GM23338 (cell line): ENCODE measurements around the gene PMIS2.

Experiments used
- JUNB ChIP-seq: IDR thresholded peaks from one replicate; pipeline ENCODE4 v1.6.1; 2016; ENCODE audit warnings: antibody characterized with exemption; ENCODE audit not compliant: unreplicated experiment
- TF ChIP-seq, protein P1 (sequence below), 2 experiments: fragments of 200-600 bp in 1 of 2; sonication (generic) in 1 of 2; conservative IDR thresholded peaks; 2 replicates each; pipeline versions ENCODE4 v1.5.1 to v1.6.1; 2016 to 2017; ENCODE audit warnings: antibody characterized with exemption in 2 of 2, low read depth in 2 of 2, mild to moderate bottlenecking in 2 of 2, moderate library complexity in 1 of 2
- TF ChIP-seq, protein P2 (sequence below): IDR thresholded peaks from one replicate; pipeline ENCODE4 v1.6.1; 2018; ENCODE audit warnings: antibody characterized with exemption; ENCODE audit not compliant: unreplicated experiment
- TF ChIP-seq, protein P3 (sequence below): fragments of 250-450 bp; sonication (Bioruptor Pico); IDR thresholded peaks from 2 replicates; pipeline ENCODE4 v1.5.0; 2020; ENCODE audit warnings: mild to moderate bottlenecking, moderate library complexity

DNA sequence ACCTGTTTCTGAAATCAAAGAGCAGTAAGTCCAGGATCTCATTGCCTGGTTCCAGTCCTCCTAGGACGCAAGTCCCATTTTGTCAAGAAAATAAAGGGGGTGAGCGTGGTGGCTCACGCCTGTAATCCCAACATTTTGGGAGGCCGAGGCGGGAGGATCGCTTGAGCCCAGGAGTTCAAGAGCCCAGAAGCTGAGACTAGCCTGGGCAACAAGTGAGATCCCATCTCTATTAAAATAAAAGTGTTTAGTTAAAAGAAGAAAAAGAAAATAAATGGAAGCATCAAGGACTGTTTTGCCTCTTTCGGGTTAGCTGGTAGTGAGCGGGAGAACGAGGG is 26.2 kb downstream of the PMIS2 start:
- TF ChIP-seq, protein P1, sequence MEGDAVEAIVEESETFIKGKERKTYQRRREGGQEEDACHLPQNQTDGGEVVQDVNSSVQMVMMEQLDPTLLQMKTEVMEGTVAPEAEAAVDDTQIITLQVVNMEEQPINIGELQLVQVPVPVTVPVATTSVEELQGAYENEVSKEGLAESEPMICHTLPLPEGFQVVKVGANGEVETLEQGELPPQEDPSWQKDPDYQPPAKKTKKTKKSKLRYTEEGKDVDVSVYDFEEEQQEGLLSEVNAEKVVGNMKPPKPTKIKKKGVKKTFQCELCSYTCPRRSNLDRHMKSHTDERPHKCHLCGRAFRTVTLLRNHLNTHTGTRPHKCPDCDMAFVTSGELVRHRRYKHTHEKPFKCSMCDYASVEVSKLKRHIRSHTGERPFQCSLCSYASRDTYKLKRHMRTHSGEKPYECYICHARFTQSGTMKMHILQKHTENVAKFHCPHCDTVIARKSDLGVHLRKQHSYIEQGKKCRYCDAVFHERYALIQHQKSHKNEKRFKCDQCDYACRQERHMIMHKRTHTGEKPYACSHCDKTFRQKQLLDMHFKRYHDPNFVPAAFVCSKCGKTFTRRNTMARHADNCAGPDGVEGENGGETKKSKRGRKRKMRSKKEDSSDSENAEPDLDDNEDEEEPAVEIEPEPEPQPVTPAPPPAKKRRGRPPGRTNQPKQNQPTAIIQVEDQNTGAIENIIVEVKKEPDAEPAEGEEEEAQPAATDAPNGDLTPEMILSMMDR (conservative IDR thresholded peaks at IDR 0.05; ENCODE audit: low read depth in 2 of 2) = no peak
- TF ChIP-seq, protein P2, sequence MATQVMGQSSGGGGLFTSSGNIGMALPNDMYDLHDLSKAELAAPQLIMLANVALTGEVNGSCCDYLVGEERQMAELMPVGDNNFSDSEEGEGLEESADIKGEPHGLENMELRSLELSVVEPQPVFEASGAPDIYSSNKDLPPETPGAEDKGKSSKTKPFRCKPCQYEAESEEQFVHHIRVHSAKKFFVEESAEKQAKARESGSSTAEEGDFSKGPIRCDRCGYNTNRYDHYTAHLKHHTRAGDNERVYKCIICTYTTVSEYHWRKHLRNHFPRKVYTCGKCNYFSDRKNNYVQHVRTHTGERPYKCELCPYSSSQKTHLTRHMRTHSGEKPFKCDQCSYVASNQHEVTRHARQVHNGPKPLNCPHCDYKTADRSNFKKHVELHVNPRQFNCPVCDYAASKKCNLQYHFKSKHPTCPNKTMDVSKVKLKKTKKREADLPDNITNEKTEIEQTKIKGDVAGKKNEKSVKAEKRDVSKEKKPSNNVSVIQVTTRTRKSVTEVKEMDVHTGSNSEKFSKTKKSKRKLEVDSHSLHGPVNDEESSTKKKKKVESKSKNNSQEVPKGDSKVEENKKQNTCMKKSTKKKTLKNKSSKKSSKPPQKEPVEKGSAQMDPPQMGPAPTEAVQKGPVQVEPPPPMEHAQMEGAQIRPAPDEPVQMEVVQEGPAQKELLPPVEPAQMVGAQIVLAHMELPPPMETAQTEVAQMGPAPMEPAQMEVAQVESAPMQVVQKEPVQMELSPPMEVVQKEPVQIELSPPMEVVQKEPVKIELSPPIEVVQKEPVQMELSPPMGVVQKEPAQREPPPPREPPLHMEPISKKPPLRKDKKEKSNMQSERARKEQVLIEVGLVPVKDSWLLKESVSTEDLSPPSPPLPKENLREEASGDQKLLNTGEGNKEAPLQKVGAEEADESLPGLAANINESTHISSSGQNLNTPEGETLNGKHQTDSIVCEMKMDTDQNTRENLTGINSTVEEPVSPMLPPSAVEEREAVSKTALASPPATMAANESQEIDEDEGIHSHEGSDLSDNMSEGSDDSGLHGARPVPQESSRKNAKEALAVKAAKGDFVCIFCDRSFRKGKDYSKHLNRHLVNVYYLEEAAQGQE = no peak
- TF ChIP-seq, protein P3, sequence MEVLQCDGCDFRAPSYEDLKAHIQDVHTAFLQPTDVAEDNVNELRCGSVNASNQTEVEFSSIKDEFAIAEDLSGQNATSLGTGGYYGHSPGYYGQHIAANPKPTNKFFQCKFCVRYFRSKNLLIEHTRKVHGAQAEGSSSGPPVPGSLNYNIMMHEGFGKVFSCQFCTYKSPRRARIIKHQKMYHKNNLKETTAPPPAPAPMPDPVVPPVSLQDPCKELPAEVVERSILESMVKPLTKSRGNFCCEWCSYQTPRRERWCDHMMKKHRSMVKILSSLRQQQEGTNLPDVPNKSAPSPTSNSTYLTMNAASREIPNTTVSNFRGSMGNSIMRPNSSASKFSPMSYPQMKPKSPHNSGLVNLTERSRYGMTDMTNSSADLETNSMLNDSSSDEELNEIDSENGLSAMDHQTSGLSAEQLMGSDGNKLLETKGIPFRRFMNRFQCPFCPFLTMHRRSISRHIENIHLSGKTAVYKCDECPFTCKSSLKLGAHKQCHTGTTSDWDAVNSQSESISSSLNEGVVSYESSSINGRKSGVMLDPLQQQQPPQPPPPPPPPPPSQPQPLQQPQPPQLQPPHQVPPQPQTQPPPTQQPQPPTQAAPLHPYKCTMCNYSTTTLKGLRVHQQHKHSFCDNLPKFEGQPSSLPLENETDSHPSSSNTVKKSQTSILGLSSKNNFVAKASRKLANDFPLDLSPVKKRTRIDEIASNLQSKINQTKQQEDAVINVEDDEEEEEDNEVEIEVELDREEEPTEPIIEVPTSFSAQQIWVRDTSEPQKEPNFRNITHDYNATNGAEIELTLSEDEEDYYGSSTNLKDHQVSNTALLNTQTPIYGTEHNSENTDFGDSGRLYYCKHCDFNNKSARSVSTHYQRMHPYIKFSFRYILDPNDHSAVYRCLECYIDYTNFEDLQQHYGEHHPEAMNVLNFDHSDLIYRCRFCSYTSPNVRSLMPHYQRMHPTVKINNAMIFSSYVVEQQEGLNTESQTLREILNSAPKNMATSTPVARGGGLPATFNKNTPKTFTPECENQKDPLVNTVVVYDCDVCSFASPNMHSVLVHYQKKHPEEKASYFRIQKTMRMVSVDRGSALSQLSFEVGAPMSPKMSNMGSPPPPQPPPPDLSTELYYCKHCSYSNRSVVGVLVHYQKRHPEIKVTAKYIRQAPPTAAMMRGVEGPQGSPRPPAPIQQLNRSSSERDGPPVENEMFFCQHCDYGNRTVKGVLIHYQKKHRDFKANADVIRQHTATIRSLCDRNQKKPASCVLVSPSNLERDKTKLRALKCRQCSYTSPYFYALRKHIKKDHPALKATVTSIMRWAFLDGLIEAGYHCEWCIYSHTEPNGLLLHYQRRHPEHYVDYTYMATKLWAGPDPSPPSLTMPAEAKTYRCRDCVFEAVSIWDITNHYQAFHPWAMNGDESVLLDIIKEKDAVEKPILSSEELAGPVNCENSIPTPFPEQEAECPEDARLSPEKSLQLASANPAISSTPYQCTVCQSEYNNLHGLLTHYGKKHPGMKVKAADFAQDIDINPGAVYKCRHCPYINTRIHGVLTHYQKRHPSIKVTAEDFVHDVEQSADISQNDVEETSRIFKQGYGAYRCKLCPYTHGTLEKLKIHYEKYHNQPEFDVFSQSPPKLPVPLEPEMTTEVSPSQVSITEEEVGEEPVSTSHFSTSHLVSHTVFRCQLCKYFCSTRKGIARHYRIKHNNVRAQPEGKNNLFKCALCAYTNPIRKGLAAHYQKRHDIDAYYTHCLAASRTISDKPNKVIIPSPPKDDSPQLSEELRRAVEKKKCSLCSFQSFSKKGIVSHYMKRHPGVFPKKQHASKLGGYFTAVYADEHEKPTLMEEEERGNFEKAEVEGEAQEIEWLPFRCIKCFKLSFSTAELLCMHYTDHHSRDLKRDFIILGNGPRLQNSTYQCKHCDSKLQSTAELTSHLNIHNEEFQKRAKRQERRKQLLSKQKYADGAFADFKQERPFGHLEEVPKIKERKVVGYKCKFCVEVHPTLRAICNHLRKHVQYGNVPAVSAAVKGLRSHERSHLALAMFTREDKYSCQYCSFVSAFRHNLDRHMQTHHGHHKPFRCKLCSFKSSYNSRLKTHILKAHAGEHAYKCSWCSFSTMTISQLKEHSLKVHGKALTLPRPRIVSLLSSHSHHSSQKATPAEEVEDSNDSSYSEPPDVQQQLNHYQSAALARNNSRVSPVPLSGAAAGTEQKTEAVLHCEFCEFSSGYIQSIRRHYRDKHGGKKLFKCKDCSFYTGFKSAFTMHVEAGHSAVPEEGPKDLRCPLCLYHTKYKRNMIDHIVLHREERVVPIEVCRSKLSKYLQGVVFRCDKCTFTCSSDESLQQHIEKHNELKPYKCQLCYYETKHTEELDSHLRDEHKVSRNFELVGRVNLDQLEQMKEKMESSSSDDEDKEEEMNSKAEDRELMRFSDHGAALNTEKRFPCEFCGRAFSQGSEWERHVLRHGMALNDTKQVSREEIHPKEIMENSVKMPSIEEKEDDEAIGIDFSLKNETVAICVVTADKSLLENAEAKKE = no peak
- TF ChIP-seq JUNB = no peak
